Spleen (tissue), 11 donors: ENCODE measurements around the gene BTN2A1. TPM values are rescaled to one million over a fixed set of nuclear protein-coding genes. Genes with fewer than 3 reads are reported as not detected.

ENCODE experiments used
- DNase-seq: peaks from one replicate; pipeline ENCODE4 v3.0.0-alpha.2; 2020
- H3K27ac ChIP-seq, 8 donors: fragments of 200-600 bp; sonication (generic) in 7 of 8; 1 replicate in 4 of 8; 2 replicates in 4 of 8; pipeline versions ENCODE4 v1.5.0 to v1.8.0; 2016 to 2021; ENCODE audit warnings: inconsistent platforms in 4 of 8, mild to moderate bottlenecking in 4 of 8, moderate library complexity in 1 of 8
- H3K27me3 ChIP-seq, 7 donors: fragments of 200-600 bp; sonication (generic) in 6 of 7; replicated peaks in 1 of 7; 1 replicate in 4 of 7; 2 replicates in 3 of 7; pipeline versions ENCODE4 v1.5.0 to v1.8.0; 2016 to 2021; ENCODE audit warnings: inconsistent platforms in 3 of 7, mild to moderate bottlenecking in 1 of 7
- H3K36me3 ChIP-seq, 6 donors: fragments of 200-600 bp; sonication (generic) in 5 of 6; 1 replicate in 4 of 6; 2 replicates in 2 of 6; pipeline versions ENCODE4 v1.5.0 to v1.8.0; 2016 to 2021; ENCODE audit warnings: inconsistent platforms in 2 of 6
- H3K4me1 ChIP-seq, 6 donors: fragments of 200-600 bp; sonication (generic) in 5 of 6; 1 replicate in 3 of 6; 2 replicates in 3 of 6; pipeline versions ENCODE4 v1.5.0 to v1.8.0; 2016 to 2021; ENCODE audit warnings: inconsistent platforms in 3 of 6
- H3K4me3 ChIP-seq, 8 donors: fragments of 200-600 bp; sonication (generic) in 7 of 8; 1 replicate in 4 of 8; 2 replicates in 4 of 8; pipeline versions ENCODE4 v1.5.0 to v1.8.0; 2016 to 2021; ENCODE audit warnings: inconsistent platforms in 4 of 8, mild to moderate bottlenecking in 4 of 8, moderate library complexity in 2 of 8
- H3K9me3 ChIP-seq, 8 donors: fragments of 200-600 bp; sonication (generic) in 7 of 8; 1 replicate in 4 of 8; 2 replicates in 4 of 8; pipeline versions ENCODE4 v1.5.0 to v1.8.0; 2016 to 2021; ENCODE audit warnings: inconsistent platforms in 4 of 8
- POLR2A ChIP-seq, 3 donors: fragments of 450-650 bp; IDR thresholded peaks; one replicate each; pipeline ENCODE4 v1.5.1; 2017; ENCODE audit warnings: antibody characterized with exemption in 3 of 3, mild to moderate bottlenecking in 1 of 3
- POLR2AphosphoS5 ChIP-seq, 3 donors: sonication (generic); formaldehyde crosslinking; IDR thresholded peaks; one replicate each; pipeline ENCODE4 v1.5.1; 2017; ENCODE audit warnings: antibody characterized with exemption in 3 of 3
- WGBS, 5 donors: extraction: QIAGEN DNeasy Blood & Tissue Kit in 3 of 5; methylation state at CpG; one replicate each; pipeline versions ENCODE4 v1.1.5 to v1.1.7; 2013 to 2018; 5-methylcytosine and 5-hydroxymethylcytosine counted together
- intact Hi-C: fragments of 100-400 bp; cut with DNase I; formaldehyde crosslinking; loops from one replicate; pipeline ENCODE4 v1.15.0; 2023; ENCODE audit warnings: low total_unique reads
- polyA plus RNA-seq, 3 donors: library from polyadenylated mRNA; stranded (reverse); fragments of 200-250 nt; gene quantifications; one replicate each; pipeline ENCODE4 v1.2.1, GENCODE V29; 2013
- total RNA-seq, 7 donors: library from RNA; depleted of rRNA in 3 of 7; stranded (reverse); fragments of >200 nt in 3 of 7; fragmentation: NEBNext Ultra II Directional in 4 of 7; extraction: Animal tissue kit (Norgen Biotek cat#: 25700) in 4 of 7; gene quantifications; one replicate each; pipeline versions ENCODE4 v1.1.0 to v1.2.1, GENCODE V29; 2016 to 2021
- TF ChIP-seq, protein P1 (sequence below), 11 experiments: fragments of 200-600 bp in 7 of 11; fragments of 450-650 bp in 4 of 11; sonication (generic) in 4 of 11; IDR thresholded peaks in 8 of 11; conservative IDR thresholded peaks in 3 of 11; 1 replicate in 7 of 11; 2 replicates in 4 of 11; pipeline versions ENCODE4 v1.4.0 to v1.8.0; 2016 to 2021; ENCODE audit warnings: antibody characterized with exemption in 11 of 11, inconsistent platforms in 4 of 11, mild to moderate bottlenecking in 1 of 11
- donor health status: healthy with polysubstance abuse.
- donor health status: DM: no; HTN: no; CAD: no; lungs with moderate emphysema.
- donor health status: DM: no; HTN: no; CAD: no.
- donor health status: Bipolar disorder and iron deficiency.
- donor health status: healthy.
- donor health status: DM: no; HTN: no; CAD: no.
- donor health status: DM: yes; HTN: yes; CAD: no.

BTN2A1 gene
- total and polyA plus RNA-seq, 10 donors: 17.0 to 50.8 (median 34.9) TPM

DNA sequence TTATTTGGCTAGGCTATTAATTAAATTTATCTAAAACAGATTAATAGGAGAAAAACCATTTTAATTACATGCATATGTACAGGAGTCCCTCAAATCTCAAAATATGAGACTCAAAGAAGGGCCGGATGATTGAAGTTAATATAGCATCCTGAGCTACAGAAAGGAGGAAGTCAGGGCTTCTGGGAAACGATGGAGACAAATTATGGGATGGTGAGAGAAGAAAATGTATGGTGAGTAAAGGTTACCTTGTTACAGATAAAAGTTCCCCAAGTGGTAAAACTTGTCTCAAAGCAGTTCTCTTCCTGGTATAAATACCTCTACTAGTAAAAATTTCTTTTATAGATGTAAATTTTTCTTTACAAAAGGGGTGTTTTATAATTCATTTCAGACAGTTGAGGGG is 26.4 kb downstream of the BTN2A1 start:
- no peak overlapping the region for H3K4me3 ChIP-seq
- no peak for TF ChIP-seq POLR2A (IDR thresholded peaks at IDR 0.05)
- no peak for TF ChIP-seq POLR2AphosphoS5 (IDR thresholded peaks at IDR 0.05)
- TF ChIP-seq, protein P1, sequence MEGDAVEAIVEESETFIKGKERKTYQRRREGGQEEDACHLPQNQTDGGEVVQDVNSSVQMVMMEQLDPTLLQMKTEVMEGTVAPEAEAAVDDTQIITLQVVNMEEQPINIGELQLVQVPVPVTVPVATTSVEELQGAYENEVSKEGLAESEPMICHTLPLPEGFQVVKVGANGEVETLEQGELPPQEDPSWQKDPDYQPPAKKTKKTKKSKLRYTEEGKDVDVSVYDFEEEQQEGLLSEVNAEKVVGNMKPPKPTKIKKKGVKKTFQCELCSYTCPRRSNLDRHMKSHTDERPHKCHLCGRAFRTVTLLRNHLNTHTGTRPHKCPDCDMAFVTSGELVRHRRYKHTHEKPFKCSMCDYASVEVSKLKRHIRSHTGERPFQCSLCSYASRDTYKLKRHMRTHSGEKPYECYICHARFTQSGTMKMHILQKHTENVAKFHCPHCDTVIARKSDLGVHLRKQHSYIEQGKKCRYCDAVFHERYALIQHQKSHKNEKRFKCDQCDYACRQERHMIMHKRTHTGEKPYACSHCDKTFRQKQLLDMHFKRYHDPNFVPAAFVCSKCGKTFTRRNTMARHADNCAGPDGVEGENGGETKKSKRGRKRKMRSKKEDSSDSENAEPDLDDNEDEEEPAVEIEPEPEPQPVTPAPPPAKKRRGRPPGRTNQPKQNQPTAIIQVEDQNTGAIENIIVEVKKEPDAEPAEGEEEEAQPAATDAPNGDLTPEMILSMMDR (IDR thresholded peaks at IDR 0.05 in 8 of 11, conservative IDR thresholded peaks at IDR 0.05 in 3 of 11): no peak
- peaks cover 0 to 13% (median 2%) of the 10 kb centered on the region in 6 donors for H3K4me1 ChIP-seq
- 39 to 51% (median 46%) methylated on average over 2 of the region's 2 CpGs for WGBS, 5 donors
- H3K27me3 ChIP-seq: no peaks in the 10 kb centered on the region
- DNase-seq: no peak
- H3K36me3 ChIP-seq: no peaks in the 10 kb centered on the region
- intact Hi-C loops: no loop called here
- H3K9me3 ChIP-seq: peaks cover 0 to 15% (median 11%) of the 10 kb centered on the region in 8 donors
- no peak overlapping the region for H3K27ac ChIP-seq

GRCh38 chr6:26485112-26485780 is 27.5 kb downstream of the BTN2A1 start:
- Histone ChIP-seq H3K36me3 (no peaks in the 10 kb centered on the region), H3K27me3 (no peaks in the 10 kb centered on the region), H3K9me3 (peaks cover 0 to 15% (median 11%) of the 10 kb centered on the region in 8 donors), H3K4me3 (no peak overlapping the region), H3K27ac (no peak overlapping the region), H3K4me1 (peaks cover 0 to 9% (median 0%) of the 10 kb centered on the region in 6 donors)
- no peak for DNase-seq
- intact Hi-C loops: no loop called here
- whole genome bisulfite sequencing, 5 donors: 47 to 62% (median 49%) methylated on average over 6 of the region's 6 CpGs
- no peak for TF ChIP-seq POLR2AphosphoS5 (IDR thresholded peaks at IDR 0.05)
- no peak for TF ChIP-seq POLR2A (IDR thresholded peaks at IDR 0.05)
- TF ChIP-seq, protein P1 (IDR thresholded peaks at IDR 0.05 in 8 of 11, conservative IDR thresholded peaks at IDR 0.05 in 3 of 11): no peak

DNA sequence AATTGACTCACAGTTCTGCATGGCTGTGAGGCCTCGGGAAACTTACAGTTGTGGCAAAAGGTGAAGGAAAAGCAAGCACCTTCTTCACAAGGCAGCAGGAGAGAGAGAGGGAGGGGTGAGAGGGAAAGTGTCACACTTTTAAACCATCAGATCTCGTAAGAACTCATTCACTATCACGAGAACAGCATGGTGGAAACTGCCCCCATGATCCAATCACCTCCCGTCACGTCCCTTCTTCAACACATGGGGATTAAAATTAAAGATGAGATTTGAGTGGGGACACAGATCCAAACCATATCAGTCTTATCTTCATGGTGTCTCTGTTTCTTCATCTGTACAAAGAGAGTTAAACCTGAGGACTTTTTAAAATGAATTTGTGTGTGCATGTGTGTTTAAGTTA is 28.6 kb downstream of the BTN2A1 start:
- H3K4me1 ChIP-seq: no peaks in the 10 kb centered on the region
- H3K27ac ChIP-seq: no peak overlapping the region
- peaks cover 0 to 15% (median 11%) of the 10 kb centered on the region in 8 donors for H3K9me3 ChIP-seq
- H3K27me3 ChIP-seq: no peaks in the 10 kb centered on the region
- TF ChIP-seq, protein P1 (IDR thresholded peaks at IDR 0.05 in 8 of 11, conservative IDR thresholded peaks at IDR 0.05 in 3 of 11): no peak
- TF ChIP-seq POLR2A (IDR thresholded peaks at IDR 0.05): no peak
- TF ChIP-seq POLR2AphosphoS5 (IDR thresholded peaks at IDR 0.05): no peak
- no peak for DNase-seq
- intact Hi-C loops: no loop called here
- no peaks in the 10 kb centered on the region for H3K36me3 ChIP-seq
- 84 to 95% (median 94%) methylated on average over 5 of the region's 5 CpGs for WGBS, 5 donors
- no peak overlapping the region for H3K4me3 ChIP-seq

GRCh38 chr6:26487466-26487865 is 29.7 kb downstream of the BTN2A1 start:
- Histone ChIP-seq H3K27ac (no peak overlapping the region), H3K36me3 (no peaks in the 10 kb centered on the region), H3K9me3 (peaks cover 0 to 15% (median 11%) of the 10 kb centered on the region in 8 donors), H3K27me3 (no peaks in the 10 kb centered on the region), H3K4me3 (no peak overlapping the region), H3K4me1 (no peaks in the 10 kb centered on the region)
- TF ChIP-seq POLR2A (IDR thresholded peaks at IDR 0.05) (no peak), POLR2AphosphoS5 (IDR thresholded peaks at IDR 0.05) (no peak)
- TF ChIP-seq, protein P1 (IDR thresholded peaks at IDR 0.05 in 8 of 11, conservative IDR thresholded peaks at IDR 0.05 in 3 of 11): no peak
- 90 to 100% (median 95%) methylated on average over 1 of the region's 1 CpG for WGBS, 5 donors
- no peak for DNase-seq
- intact Hi-C loops: no loop called here
